CD4-positive, alpha-beta T cell treated with Interleukin-21 for 1 hour (primary cell): ENCODE results near the gene SLC4A2.
A peak's percentile ranks its signal among the peaks of the same experiment; 100 is the strongest.

ENCODE experiments used
- DNase-seq: peaks from one replicate; pipeline ENCODE4 v3.0.0-alpha.2; 2020

SLC4A2 gene

GRCh38 chr7:151081170-151082101 lies 22.0 kb downstream of the SLC4A2 start:
- DNase-seq: no peak

- no peak for DNase-seq
Measured at GRCh38 chr7:151082141-151083070, 23.0 kb downstream of the SLC4A2 start.

GRCh38 chr7:151083071-151083823 lies 23.9 kb downstream of the SLC4A2 start, which contains the start of gene TMUB1:
Gene TMUB1 (minus strand): TSS chr7:151083493. CDS start chr7:151082563, 930 bp downstream.
- peak; percentile 91 for DNase-seq

GRCh38 chr7:151083824-151084160 lies 24.4 kb downstream of the SLC4A2 start:
- DNase-seq: no peak

GRCh38 chr7:151085329-151085690 lies 25.9 kb downstream of the SLC4A2 start:
- DNase-seq: no peak

GRCh38 chr7:151085691-151086620 lies 26.6 kb downstream of the SLC4A2 start, which contains the start of gene AGAP3:
Gene AGAP3 (plus strand): TSS chr7:151086475. CDS start chr7:151086742, 267 bp downstream.
- DNase-seq: peak; percentile 61

GRCh38 chr7:151086802-151087244 lies 27.4 kb downstream of the SLC4A2 start:
- DNase-seq: no peak

GRCh38 chr7:151087245-151088018 lies 28.0 kb downstream of the SLC4A2 start:
- DNase-seq: peak; percentile 34

- no peak for DNase-seq
Measured at GRCh38 chr7:151088019-151088855, 28.8 kb downstream of the SLC4A2 start.

GRCh38 chr7:151088856-151089699 lies 29.7 kb downstream of the SLC4A2 start:
- DNase-seq: peak; percentile 39

GRCh38 chr7:151089893-151090730 lies 30.7 kb downstream of the SLC4A2 start:
- no peak for DNase-seq

GRCh38 chr7:151091003-151091402 lies 31.6 kb downstream of the SLC4A2 start:
- DNase-seq: no peak

GRCh38 chr7:151091431-151091830 lies 32.0 kb downstream of the SLC4A2 start:
- no peak for DNase-seq

GRCh38 chr7:151091988-151092387 lies 32.6 kb downstream of the SLC4A2 start:
- no peak for DNase-seq

GRCh38 chr7:151093748-151094147 lies 34.4 kb downstream of the SLC4A2 start:
- DNase-seq: no peak

GRCh38 chr7:151094675-151095074 lies 35.3 kb downstream of the SLC4A2 start:
- DNase-seq: no peak

- no peak for DNase-seq
Measured at GRCh38 chr7:151095123-151095797, 35.9 kb downstream of the SLC4A2 start.
